Nephron progenitor cell (in vitro differentiated cells): ENCODE data around the gene CACNA1S.

Source experiments
- DNase-seq: peaks from one replicate; pipeline ENCODE4 v3.0.0; 2021
- H3K27ac Mint-ChIP-seq: 2 replicates; pipeline ENCODE4 v1.8.0; 2021; ENCODE audit warnings: mild to moderate bottlenecking, moderate library complexity, mixed read lengths
- H3K27me3 Mint-ChIP-seq: 2 replicates; pipeline ENCODE4 v1.8.0; 2021; ENCODE audit warnings: mild to moderate bottlenecking, low read depth, mixed read lengths; ENCODE audit not compliant: poor library complexity
- H3K36me3 Mint-ChIP-seq: 2 replicates; pipeline ENCODE4 v1.8.0; 2021; ENCODE audit warnings: low read depth, mixed read lengths
- H3K4me1 Mint-ChIP-seq: 2 replicates; pipeline ENCODE4 v1.8.0; 2021; ENCODE audit warnings: mixed read lengths
- H3K4me3 Mint-ChIP-seq: 2 replicates; pipeline ENCODE4 v1.8.0; 2021; ENCODE audit warnings: mild to moderate bottlenecking, moderate library complexity, mixed read lengths
- H3K9me3 Mint-ChIP-seq: 2 replicates; pipeline ENCODE4 v1.8.0; 2021; ENCODE audit warnings: mild to moderate bottlenecking, moderate library complexity, mixed read lengths
- TF ChIP-seq, protein P1 (sequence below): fragments of 200-600 bp; sonication (generic); IDR thresholded peaks from 2 replicates; pipeline ENCODE4 v1.5.0; 2021; ENCODE audit warnings: antibody characterized with exemption

Gene CACNA1S

GRCh38 chr1:201050515-201051277, 61.5 kb downstream of the CACNA1S start:
- Mint-ChIP-seq H3K9me3 (no peaks in the 10 kb centered on the region), H3K4me3 (no peak overlapping the region), H3K27me3 (peaks cover 22% of the 10 kb centered on the region), H3K27ac (no peak overlapping the region), H3K4me1 (peaks cover 42% of the 10 kb centered on the region), H3K36me3 (no peaks in the 10 kb centered on the region)
- TF ChIP-seq, protein P1, sequence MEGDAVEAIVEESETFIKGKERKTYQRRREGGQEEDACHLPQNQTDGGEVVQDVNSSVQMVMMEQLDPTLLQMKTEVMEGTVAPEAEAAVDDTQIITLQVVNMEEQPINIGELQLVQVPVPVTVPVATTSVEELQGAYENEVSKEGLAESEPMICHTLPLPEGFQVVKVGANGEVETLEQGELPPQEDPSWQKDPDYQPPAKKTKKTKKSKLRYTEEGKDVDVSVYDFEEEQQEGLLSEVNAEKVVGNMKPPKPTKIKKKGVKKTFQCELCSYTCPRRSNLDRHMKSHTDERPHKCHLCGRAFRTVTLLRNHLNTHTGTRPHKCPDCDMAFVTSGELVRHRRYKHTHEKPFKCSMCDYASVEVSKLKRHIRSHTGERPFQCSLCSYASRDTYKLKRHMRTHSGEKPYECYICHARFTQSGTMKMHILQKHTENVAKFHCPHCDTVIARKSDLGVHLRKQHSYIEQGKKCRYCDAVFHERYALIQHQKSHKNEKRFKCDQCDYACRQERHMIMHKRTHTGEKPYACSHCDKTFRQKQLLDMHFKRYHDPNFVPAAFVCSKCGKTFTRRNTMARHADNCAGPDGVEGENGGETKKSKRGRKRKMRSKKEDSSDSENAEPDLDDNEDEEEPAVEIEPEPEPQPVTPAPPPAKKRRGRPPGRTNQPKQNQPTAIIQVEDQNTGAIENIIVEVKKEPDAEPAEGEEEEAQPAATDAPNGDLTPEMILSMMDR = no peak
- no peak for DNase-seq

DNA sequence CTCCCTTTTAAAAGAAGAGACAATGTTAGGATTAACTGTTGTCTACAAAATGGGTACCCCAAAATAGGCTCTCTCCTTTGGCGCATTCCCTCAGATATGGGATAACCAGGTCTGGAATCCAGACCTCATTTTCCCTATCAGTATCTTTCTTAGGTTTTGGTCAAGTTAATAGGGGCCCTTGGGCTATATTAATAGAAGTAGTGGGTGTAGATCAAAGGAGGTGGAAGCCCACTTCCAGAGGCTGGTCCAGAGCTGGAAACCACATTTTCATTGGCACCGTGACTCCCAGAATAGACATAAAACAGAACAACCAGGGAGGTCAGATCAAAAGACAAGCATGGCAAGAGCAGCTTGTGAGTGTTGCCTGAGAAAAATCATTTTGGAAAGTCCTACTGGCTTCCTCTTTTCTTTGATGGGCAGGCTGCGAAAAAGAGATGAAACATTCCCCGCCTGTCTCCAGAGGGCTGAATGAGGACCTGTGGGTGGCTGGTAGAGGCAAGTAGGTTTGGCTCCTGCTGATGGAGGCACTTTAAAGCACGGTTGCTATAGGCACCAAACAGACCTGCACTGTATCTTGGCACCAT, 62.9 kb downstream of the CACNA1S start:
- no peak overlapping the region for H3K27ac Mint-ChIP-seq
- no peak overlapping the region for H3K4me3 Mint-ChIP-seq
- H3K36me3 Mint-ChIP-seq = no peaks in the 10 kb centered on the region
- H3K4me1 Mint-ChIP-seq = peaks cover 31% of the 10 kb centered on the region
- H3K9me3 Mint-ChIP-seq = no peaks in the 10 kb centered on the region
- peaks cover 25% of the 10 kb centered on the region for H3K27me3 Mint-ChIP-seq
- TF ChIP-seq, protein P1 = no peak
- DNase-seq = no peak

DNA sequence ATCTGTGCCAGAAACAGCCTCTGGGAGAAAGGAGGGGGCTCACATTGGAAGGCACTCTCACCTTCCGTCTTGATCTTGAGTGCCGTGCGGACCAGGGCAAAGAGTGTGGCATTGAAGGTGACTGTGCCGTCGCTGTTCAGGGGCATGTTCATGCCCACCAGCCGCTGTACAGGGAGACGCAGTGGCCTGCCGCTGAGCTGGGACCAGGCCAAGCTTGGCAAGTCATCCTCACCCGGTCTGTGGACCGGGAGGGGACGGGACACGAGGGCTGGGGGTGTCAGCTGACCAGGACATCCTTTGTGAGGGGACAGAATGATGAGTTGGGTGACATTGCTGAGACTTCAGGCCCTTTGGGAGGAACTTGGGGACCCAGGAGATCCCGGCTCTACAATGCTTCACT, 63.7 kb downstream of the CACNA1S start:
- Mint-ChIP-seq H3K4me3 (no peak overlapping the region), H3K9me3 (no peaks in the 10 kb centered on the region), H3K4me1 (peaks cover 24% of the 10 kb centered on the region), H3K36me3 (no peaks in the 10 kb centered on the region), H3K27ac (no peak overlapping the region), H3K27me3 (peaks cover 22% of the 10 kb centered on the region)
- no peak for DNase-seq
- TF ChIP-seq, protein P1 = no peak

GRCh38 chr1:201044119-201044518, 68.1 kb downstream of the CACNA1S start:
- Mint-ChIP-seq H3K27ac (no peak overlapping the region), H3K4me1 (no peaks in the 10 kb centered on the region), H3K27me3 (peaks cover 18% of the 10 kb centered on the region), H3K4me3 (no peak overlapping the region), H3K36me3 (no peaks in the 10 kb centered on the region), H3K9me3 (no peaks in the 10 kb centered on the region)
- TF ChIP-seq, protein P1 = no peak
- DNase-seq = no peak

DNA sequence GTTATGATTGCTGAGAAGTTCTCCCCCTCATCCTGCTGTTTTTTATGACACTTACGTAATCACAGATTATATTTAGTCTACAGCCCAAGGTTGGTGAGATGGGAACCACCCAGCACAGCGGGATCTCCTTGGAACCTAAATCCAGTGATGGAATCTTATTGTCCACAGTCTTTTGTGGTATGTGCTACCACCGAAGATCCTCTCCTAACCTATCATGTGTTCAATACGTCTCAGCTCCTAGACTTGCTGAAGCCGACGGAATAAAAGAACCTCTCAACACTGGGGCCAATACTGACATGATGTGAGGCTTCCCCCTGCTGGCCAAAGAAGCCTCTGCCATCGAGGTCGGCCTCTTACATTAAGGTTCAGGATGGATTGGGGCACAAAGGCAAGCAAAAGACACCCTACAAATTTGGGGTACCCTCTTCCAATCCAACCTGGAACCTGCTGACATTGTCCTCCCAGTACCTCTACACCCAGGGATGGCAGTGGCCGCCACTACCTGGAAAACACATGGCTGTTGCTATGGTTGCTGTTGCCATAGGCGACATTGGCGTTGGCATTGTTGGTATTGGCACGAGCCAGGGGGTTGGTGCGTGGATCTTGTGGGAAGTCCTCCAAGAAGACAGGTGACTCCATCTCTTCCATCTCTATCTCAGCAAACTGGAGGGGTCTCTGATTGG, 69.3 kb downstream of the CACNA1S start:
- H3K27ac Mint-ChIP-seq = no peak overlapping the region
- peak; percentile 59 for DNase-seq
- H3K27me3 Mint-ChIP-seq = peaks cover 10% of the 10 kb centered on the region
- H3K4me3 Mint-ChIP-seq = no peak overlapping the region
- H3K9me3 Mint-ChIP-seq = no peaks in the 10 kb centered on the region
- TF ChIP-seq, protein P1 = peak; percentile 79
- H3K4me1 Mint-ChIP-seq = no peaks in the 10 kb centered on the region
- no peaks in the 10 kb centered on the region for H3K36me3 Mint-ChIP-seq
